ENCODE measurements around the gene FBXO17.

The FBXO17 gene

GRCh38 chr19:38949580-38950367 lies 25.8 kb downstream of the FBXO17 start:
- no peaks in the 10 kb centered on the region for H3K27me3 ChIP-seq (replicated peaks)
- DNase-seq: peak; percentile 92
- in situ Hi-C loops (cut with HindIII; ENCODE audit: low pct_ligation_motif_present, low sequenced_read_pairs): no loop called here
- peak overlapping the region; percentile 54 for H3K4me3 ChIP-seq (ENCODE audit: low read depth, low read length)
- H3K27ac ChIP-seq: no peak overlapping the region
- peaks cover 5% of the 10 kb centered on the region for H3K36me3 ChIP-seq (replicated peaks)
- TF ChIP-seq, protein P1, sequence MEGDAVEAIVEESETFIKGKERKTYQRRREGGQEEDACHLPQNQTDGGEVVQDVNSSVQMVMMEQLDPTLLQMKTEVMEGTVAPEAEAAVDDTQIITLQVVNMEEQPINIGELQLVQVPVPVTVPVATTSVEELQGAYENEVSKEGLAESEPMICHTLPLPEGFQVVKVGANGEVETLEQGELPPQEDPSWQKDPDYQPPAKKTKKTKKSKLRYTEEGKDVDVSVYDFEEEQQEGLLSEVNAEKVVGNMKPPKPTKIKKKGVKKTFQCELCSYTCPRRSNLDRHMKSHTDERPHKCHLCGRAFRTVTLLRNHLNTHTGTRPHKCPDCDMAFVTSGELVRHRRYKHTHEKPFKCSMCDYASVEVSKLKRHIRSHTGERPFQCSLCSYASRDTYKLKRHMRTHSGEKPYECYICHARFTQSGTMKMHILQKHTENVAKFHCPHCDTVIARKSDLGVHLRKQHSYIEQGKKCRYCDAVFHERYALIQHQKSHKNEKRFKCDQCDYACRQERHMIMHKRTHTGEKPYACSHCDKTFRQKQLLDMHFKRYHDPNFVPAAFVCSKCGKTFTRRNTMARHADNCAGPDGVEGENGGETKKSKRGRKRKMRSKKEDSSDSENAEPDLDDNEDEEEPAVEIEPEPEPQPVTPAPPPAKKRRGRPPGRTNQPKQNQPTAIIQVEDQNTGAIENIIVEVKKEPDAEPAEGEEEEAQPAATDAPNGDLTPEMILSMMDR (IDR thresholded peaks at IDR 0.05; ENCODE audit: low read depth, low read length, missing control alignments): no peak

GRCh38 chr19:38946229-38947010 lies 29.1 kb downstream of the FBXO17 start:
- Histone ChIP-seq H3K27me3 (replicated peaks) (no peaks in the 10 kb centered on the region), H3K4me3 (ENCODE audit: low read depth, low read length) (no peak overlapping the region), H3K27ac (no peak overlapping the region), H3K36me3 (replicated peaks) (peaks cover 9% of the 10 kb centered on the region)
- no peak for DNase-seq
- in situ Hi-C loops (cut with HindIII; ENCODE audit: low pct_ligation_motif_present, low sequenced_read_pairs): no loop called here
- TF ChIP-seq, protein P1 (IDR thresholded peaks at IDR 0.05; ENCODE audit: low read depth, low read length, missing control alignments): no peak

DNA sequence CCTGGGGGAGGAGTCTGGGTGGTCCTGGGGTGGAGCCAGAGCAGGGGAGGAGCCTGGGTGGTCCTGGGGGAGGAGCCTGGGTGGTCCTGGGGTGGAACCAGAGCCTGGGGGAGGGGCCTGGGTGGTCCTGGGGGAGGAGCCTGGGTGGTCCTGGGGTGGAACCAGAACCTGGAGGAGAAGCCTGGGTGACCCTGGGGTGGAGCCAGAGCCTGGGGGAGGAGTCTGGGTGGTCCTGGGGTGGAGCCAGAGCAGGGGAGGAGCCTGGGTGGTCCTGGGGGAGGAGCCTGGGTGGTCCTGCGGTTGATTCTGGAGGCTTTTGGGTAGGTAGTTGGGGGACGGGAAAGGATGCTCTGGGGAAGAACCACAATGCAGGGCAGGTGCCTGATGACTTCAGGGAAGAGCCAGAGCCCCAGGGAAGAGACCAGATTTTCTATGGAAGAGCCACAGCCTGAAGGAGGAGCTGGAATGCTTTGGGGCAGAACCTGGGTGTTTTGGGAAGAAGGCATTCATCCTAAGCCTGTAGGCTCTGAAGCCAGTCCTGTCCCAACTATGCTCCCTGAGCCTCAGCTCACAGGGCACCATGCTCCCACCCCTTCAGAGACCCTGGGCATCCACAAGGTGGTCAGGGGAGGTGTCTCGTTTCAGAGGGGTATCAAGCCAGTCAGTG lies 29.8 kb downstream of the FBXO17 start:
- H3K27me3 ChIP-seq (replicated peaks): no peaks in the 10 kb centered on the region
- in situ Hi-C loops (cut with HindIII; ENCODE audit: low pct_ligation_motif_present, low sequenced_read_pairs): no loop called here
- no peak for DNase-seq
- H3K36me3 ChIP-seq (replicated peaks): peaks cover 9% of the 10 kb centered on the region
- TF ChIP-seq, protein P1 (IDR thresholded peaks at IDR 0.05; ENCODE audit: low read depth, low read length, missing control alignments): no peak
- H3K4me3 ChIP-seq (ENCODE audit: low read depth, low read length): no peak overlapping the region
- H3K27ac ChIP-seq: no peak overlapping the region

- TF ChIP-seq, protein P1 (IDR thresholded peaks at IDR 0.05; ENCODE audit: low read depth, low read length, missing control alignments): no peak
- DNase-seq: no peak
- Histone ChIP-seq H3K27ac (no peak overlapping the region), H3K4me3 (ENCODE audit: low read depth, low read length) (no peak overlapping the region), H3K27me3 (replicated peaks) (no peaks in the 10 kb centered on the region), H3K36me3 (replicated peaks) (peaks cover 9% of the 10 kb centered on the region)
- in situ Hi-C loops (cut with HindIII; ENCODE audit: low pct_ligation_motif_present, low sequenced_read_pairs): no loop called here
These were observed 30.5 kb downstream of the FBXO17 start for GRCh38 chr19:38944981-38945506.

DNA sequence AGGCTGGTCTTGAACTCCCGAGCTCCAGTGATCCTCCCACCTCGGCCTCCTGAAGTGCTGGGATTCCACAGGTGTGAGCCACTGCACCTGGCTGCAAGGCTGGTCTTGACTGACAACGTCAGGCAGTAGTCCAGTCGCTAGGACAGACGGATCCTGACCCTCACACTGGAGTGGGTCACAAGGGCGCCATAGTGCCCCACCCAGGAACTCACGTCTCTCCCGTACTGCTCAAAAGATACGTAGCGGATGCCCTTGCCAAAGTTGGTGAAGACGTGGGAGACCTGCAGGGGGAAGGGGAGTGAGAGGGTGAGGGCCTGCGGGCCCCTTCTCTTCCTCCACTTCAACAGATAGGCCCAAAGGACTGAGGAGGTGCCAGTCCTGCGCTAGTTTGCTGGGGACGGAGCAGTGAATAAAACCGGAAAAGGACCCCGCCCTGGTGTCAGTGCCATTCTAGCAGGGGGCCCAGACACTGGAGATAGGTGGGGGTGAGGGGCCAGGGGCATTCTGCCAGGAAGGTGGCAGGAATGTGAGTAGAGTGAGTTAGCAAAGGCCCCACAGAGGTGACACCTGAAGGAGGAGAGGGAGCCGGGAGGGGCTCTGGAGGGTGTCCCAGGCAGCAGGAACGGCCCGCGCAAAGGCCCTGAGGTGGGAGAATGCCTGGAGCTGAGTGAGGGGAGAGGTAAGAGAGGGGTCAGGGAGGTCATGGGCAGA lies 32.9 kb downstream of the FBXO17 start:
- H3K36me3 ChIP-seq (replicated peaks): peaks cover 9% of the 10 kb centered on the region
- TF ChIP-seq, protein P1 (IDR thresholded peaks at IDR 0.05; ENCODE audit: low read depth, low read length, missing control alignments): no peak
- in situ Hi-C loops (cut with HindIII; ENCODE audit: low pct_ligation_motif_present, low sequenced_read_pairs): no loop called here
- no peak overlapping the region for H3K4me3 ChIP-seq (ENCODE audit: low read depth, low read length)
- H3K27ac ChIP-seq: no peak overlapping the region
- no peak for DNase-seq
- H3K27me3 ChIP-seq (replicated peaks): no peaks in the 10 kb centered on the region
